Thymus (tissue), 11 donors: ENCODE data around the gene SYK. TPM values are rescaled to one million over a fixed set of nuclear protein-coding genes. Genes with fewer than 3 reads are reported as not detected.

Experiments
- DNase-seq, 9 donors: peaks; one replicate each; pipeline ENCODE4 v3.0.0-alpha.2; 2013; ENCODE audit warnings: low spot score in 9 of 9, low read depth in 6 of 9, missing footprints in 1 of 9
- H3K27ac ChIP-seq, 2 donors: one replicate each; pipeline ENCODE4 v1.5.1; 2013; ENCODE audit warnings: control low read depth in 1 of 2, low read depth in 1 of 2, low read length in 1 of 2, mild to moderate bottlenecking in 1 of 2, moderate library complexity in 1 of 2
- H3K27me3 ChIP-seq, 2 donors: one replicate each; pipeline ENCODE4 v1.5.1; 2013; ENCODE audit warnings: low read length in 1 of 2; ENCODE audit not compliant: control insufficient read depth in 2 of 2, insufficient read depth in 1 of 2
- H3K36me3 ChIP-seq, 2 donors: one replicate each; pipeline ENCODE4 v1.5.1; 2013; ENCODE audit warnings: low read length in 1 of 2, mild to moderate bottlenecking in 1 of 2, moderate library complexity in 1 of 2; ENCODE audit not compliant: control insufficient read depth in 2 of 2, insufficient read depth in 2 of 2
- H3K4me1 ChIP-seq, 2 donors: one replicate each; pipeline ENCODE4 v1.5.1; 2013; ENCODE audit warnings: low read length in 2 of 2; ENCODE audit not compliant: control insufficient read depth in 2 of 2, insufficient read depth in 2 of 2
- H3K4me3 ChIP-seq, 2 donors: one replicate each; pipeline ENCODE4 v1.5.1; 2013; ENCODE audit warnings: low read length in 2 of 2, control low read depth in 1 of 2, mild to moderate bottlenecking in 1 of 2
- H3K9me3 ChIP-seq, 2 donors: one replicate each; pipeline ENCODE4 v1.5.1; 2013; ENCODE audit warnings: low read length in 1 of 2, mild to moderate bottlenecking in 1 of 2; ENCODE audit not compliant: control insufficient read depth in 2 of 2, insufficient read depth in 1 of 2
- WGBS: extraction: QIAGEN DNeasy Blood & Tissue Kit; methylation state at CpG from one replicate; pipeline ENCODE4 v1.1.7; 2013; 5-methylcytosine and 5-hydroxymethylcytosine counted together
- polyA plus RNA-seq: library from polyadenylated mRNA; stranded (reverse); fragments of 200-250 nt; gene quantifications from one replicate; pipeline ENCODE4 v1.2.3, GENCODE V29; 2013
- total RNA-seq: library from RNA; stranded (reverse); fragments of 120-200 nt; gene quantifications from one replicate; pipeline ENCODE4 v1.2.4, GENCODE V29; 2013
- donor health status: healthy.

SYK gene
- total and polyA plus RNA-seq, 2 donors, result 22.2 to 55.9 TPM

DNA sequence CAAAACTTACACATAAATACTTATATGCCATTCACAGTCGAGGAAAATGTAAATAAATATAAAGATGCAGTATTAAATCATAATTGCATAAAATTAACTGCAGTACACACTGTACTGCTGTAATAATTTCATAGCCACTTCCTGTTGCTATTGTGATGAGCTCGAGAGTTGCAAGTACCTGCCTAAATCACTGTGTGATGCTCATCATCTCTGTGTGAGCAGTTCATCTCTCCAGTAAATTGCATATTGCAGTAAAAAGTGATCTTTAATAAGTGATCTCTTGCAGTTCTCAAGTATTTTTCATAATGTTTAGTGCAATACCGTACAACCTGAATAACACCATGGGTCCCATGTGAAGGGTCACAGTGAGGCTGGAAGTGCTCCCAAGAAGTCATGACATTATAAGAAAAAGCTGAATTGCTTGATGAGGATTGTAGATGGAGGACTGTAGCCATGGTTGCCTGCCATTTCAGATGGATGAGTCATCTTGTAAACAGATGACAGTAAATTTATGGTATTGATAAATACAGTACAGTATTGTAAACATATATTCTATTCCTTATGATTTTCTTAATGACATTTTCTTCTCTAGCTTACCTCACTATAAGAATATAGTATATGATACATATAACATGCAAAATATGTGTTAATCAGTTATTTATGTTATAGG is 34.9 kb downstream of the SYK start:
- Histone ChIP-seq H3K9me3 (no peaks in the 10 kb centered on the region), H3K4me3 (no peak overlapping the region), H3K4me1 (peaks cover 8 to 19% of the 10 kb centered on the region in 2 donors), H3K27ac (no peak overlapping the region), H3K27me3 (no peaks in the 10 kb centered on the region), H3K36me3 (peaks cover 14 to 15% of the 10 kb centered on the region in 2 donors)
- WGBS, result 79% methylated on average over 3 of the region's 3 CpGs
- DNase-seq, result no peak

DNA sequence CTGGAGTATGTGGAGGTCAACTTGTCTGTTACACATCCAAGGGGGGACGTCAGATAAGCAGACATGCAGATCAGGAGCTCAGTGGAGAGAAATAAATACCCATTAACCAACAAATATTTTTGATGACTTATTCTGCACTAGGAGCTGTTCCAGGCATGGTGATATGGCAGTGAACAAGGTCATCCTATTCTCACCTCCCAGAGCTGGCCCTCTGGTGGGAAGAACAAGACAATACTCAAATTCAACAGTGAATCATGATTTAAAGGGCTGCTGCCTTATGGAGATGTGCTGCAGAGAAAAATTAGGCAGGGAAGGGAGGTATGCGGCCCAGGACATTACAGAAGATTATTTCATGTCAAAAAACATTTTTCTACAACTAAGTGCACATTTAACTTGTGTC is 36.5 kb downstream of the SYK start:
- Histone ChIP-seq H3K9me3 (no peaks in the 10 kb centered on the region), H3K4me3 (no peak overlapping the region), H3K4me1 (peaks cover 8 to 31% of the 10 kb centered on the region in 2 donors), H3K27ac (no peak overlapping the region), H3K27me3 (no peaks in the 10 kb centered on the region), H3K36me3 (peaks cover 8 to 10% of the 10 kb centered on the region in 2 donors)
- DNase-seq, result no peak
- 96% methylated on average over 2 of the region's 2 CpGs for WGBS

DNA sequence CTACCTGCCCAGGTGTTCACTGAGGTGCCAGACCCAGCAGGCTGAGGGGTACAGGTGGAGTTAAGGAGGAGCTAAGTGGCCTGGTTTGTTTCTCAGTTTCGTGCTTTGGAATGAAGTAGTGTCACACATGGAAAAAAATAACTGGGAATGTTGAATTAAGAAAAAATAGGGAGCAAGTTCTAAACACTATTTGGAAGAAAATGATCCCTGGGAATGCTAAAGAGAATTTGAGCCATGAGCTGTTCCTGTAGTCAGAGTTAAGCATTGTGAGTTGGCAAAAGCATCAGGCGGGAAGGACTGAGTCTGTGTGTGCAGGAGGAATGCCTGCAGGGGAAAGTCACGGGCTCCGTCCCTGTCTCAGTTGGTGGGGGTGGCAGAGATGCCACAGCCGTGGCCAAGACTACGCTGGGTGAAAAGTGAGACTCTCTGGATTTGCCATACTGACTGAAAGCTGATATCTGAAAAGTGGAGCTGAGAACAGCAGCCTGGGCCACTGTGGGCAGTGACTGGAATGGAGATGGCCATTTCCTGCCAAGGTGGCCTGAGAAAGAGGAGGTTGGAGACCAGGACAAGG is 37.0 kb downstream of the SYK start:
- 86% methylated on average over 6 of the region's 6 CpGs for WGBS

DNA sequence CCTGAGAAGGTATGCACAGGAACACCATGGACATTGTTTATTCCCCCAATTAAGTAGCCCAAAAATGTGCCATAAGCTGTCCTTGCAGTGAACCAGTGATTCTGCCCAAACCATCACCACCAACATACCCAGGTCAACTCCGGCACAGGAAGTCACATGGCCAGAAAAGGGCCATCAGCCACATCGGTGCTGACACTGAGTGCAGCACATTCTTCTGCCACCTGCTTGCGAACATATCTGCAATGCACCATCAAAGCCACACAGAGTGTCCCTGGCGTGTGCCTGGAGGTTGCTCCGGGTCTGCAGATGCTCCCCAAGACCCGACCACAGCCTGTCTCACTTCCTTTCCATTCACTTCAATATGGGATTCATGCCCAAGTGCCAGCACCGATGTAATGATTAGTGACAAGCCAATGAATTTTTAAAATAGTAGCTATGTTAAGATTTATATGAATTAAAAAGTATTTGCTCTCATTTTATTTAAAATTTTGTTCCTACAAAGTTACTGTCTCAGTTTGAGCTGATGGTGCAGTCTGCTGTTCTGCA is 37.6 kb downstream of the SYK start:
- Histone ChIP-seq H3K9me3 (no peaks in the 10 kb centered on the region), H3K4me3 (no peak overlapping the region), H3K36me3 (peaks cover 12 to 18% of the 10 kb centered on the region in 2 donors), H3K27me3 (no peaks in the 10 kb centered on the region), H3K4me1 (peaks cover 8 to 33% of the 10 kb centered on the region in 2 donors), H3K27ac (no peak overlapping the region)
- peak in 3 of 9 donors; percentile 24 to 61 (median 42) for DNase-seq
- 6% methylated on average over 7 of the region's 7 CpGs for WGBS

More for the DNA sequence above, 37.0 kb downstream of the SYK start:
- Histone ChIP-seq H3K27ac (no peak overlapping the region), H3K4me1 (peaks cover 8 to 33% of the 10 kb centered on the region in 2 donors), H3K9me3 (no peaks in the 10 kb centered on the region), H3K4me3 (no peak overlapping the region), H3K36me3 (peaks cover 8 to 12% of the 10 kb centered on the region in 2 donors), H3K27me3 (no peaks in the 10 kb centered on the region)
- no peak for DNase-seq

DNA sequence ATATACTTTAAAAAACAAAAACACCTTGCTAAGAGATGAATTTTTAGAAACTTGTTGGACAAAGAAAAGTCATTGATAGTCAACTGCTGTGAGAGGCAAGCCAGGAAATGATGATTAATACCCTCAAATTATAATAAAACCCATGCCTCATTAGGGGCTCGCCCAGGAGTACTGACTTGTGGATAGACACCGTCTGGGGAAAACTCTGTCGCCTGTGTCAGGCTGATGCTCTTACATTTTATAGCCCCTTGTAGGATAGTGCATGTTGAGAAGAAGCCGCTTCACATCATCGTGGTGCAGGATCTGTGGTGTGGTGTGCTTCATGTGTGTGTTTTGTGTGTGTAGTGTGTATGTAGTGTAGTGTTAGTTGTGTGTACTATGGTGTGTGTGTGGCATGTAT is 39.1 kb downstream of the SYK start:
- DNase-seq, result no peak
- Histone ChIP-seq H3K27ac (no peak overlapping the region), H3K9me3 (no peaks in the 10 kb centered on the region), H3K4me3 (no peak overlapping the region), H3K27me3 (no peaks in the 10 kb centered on the region), H3K36me3 (peaks cover 19 to 23% of the 10 kb centered on the region in 2 donors), H3K4me1 (peaks cover 8 to 33% of the 10 kb centered on the region in 2 donors)
- 85% methylated on average over 5 of the region's 5 CpGs for WGBS

DNA sequence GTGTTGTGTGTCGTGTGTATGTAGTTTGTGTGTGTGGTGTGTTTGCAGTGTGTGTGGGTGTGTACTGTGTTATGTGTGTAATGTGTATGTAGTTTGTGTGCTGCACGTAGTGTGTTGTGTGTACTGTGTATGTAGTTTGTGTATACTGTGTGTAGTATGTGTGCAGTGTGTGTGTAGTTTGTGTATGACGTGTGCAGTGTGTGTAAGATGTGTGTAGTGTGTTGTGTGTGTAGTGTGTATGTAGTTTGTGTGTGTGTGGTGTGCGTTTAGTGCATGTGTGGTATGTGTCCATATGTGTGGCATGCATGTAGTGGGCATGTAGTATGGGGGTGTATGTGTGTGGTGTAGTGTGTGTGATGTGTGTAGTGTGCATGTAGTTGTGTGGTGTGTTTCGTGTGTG is 39.6 kb downstream of the SYK start:
- Histone ChIP-seq H3K9me3 (no peaks in the 10 kb centered on the region), H3K27me3 (no peaks in the 10 kb centered on the region), H3K27ac (no peak overlapping the region), H3K36me3 (peaks cover 23 to 28% of the 10 kb centered on the region in 2 donors), H3K4me3 (no peak overlapping the region), H3K4me1 (peaks cover 8 to 33% of the 10 kb centered on the region in 2 donors)
- DNase-seq, result no peak
- WGBS, result 98% methylated on average over 5 of the region's 5 CpGs

DNA sequence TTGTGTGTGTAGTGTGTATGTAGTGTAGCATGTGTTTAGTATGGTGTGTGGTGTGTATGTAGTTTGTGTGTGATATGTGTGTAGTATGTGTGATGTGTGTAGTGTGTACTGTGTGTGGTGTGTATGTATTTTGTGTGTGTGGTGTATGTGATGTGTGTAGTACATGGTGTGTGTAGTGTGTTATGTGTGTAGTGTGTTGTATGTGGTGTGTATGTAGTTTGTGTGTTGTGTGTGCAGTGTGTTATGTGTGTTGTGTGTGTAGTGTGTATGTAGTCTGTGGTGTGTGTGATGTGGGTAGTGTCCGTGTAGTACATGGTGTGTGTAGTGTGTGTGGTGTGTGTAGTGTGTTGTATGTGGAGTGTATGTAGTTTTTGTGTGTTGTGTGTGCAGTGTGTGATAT is 40.0 kb downstream of the SYK start:
- H3K27me3 ChIP-seq, result no peaks in the 10 kb centered on the region
- DNase-seq, result no peak
- 94% methylated on average over 1 of the region's 1 CpG for WGBS
- H3K27ac ChIP-seq, result peak overlapping the region in 1 of 2 donors; percentile 25
- no peak overlapping the region for H3K4me3 ChIP-seq
- H3K36me3 ChIP-seq, result peaks cover 27 to 31% of the 10 kb centered on the region in 2 donors
- H3K4me1 ChIP-seq, result peaks cover 8 to 33% of the 10 kb centered on the region in 2 donors
- no peaks in the 10 kb centered on the region for H3K9me3 ChIP-seq

DNA sequence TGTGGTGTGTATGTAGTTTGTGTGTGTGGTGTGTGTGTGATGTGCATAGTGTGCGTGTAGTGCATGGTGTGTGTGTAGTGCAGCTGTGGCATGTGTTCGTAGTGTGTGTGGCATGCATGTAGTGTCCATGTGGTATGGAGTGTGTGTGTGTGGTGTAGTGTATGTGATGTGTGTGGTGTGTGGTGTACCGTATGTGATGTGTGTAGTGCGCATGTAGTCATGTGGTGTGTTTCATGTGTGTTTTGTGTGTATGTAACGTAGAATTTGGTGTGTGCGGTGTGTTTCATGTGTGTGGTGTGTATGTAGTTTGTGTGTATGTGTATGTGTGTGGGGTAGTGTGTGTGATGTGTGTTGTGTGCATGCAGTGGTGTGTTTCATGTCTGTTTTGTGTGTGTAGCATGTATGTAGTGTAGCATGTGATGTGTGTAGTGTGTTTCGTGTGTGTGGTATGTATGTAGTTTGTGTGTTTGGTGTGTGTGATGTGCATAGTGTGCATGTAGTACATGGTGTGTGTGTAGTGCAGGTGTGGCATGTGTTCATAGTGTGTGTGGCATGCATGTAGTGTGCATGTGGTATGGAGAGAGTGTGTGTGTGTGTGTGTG is 40.7 kb downstream of the SYK start:
- 99% methylated on average over 7 of the region's 7 CpGs for WGBS
- Histone ChIP-seq H3K27ac (no peak overlapping the region), H3K36me3 (peaks cover 33 to 37% of the 10 kb centered on the region in 2 donors), H3K4me1 (peaks cover 8 to 33% of the 10 kb centered on the region in 2 donors), H3K9me3 (no peaks in the 10 kb centered on the region), H3K27me3 (no peaks in the 10 kb centered on the region), H3K4me3 (no peak overlapping the region)
- DNase-seq, result no peak

DNA sequence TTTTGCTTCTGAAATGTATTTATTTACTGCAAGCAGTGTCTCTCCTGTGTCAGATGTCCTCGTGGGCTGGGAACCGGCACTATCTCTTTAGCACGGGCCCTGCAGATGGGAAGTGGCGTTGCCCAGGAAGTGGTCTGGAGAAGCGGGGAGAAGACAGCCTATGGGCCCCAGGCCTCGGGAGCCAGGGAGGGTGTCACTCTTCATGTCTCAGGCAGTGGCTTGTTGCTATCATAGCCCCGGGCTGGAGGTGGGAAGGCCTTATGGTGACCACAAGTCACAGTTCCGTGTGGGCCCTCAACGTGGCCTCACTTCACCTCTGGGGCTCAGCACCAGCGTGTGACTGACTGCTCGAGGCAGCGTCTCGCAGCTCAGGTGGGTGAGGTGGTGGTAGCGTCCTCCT is 41.4 kb downstream of the SYK start:
- Histone ChIP-seq H3K36me3 (peaks cover 33 to 34% of the 10 kb centered on the region in 2 donors), H3K4me3 (no peak overlapping the region), H3K4me1 (peaks cover 8 to 33% of the 10 kb centered on the region in 2 donors), H3K27ac (peak overlapping the region in 1 of 2 donors; percentile 29), H3K27me3 (no peaks in the 10 kb centered on the region), H3K9me3 (no peaks in the 10 kb centered on the region)
- WGBS, result 33% methylated on average over 14 of the region's 14 CpGs
- no peak for DNase-seq
